Brain microvascular endothelial cell (primary cell): Measurements from ENCODE around the gene HMG20A.

ENCODE experiments used
- DNase-seq: peaks from one replicate; pipeline ENCODE4 v3.0.0-alpha.2; 2020
- H3K27ac ChIP-seq: fragments of 250-450 bp; sonication (Bioruptor Pico); 2 replicates; pipeline ENCODE4 v1.5.1; 2020; ENCODE audit warnings: mild to moderate bottlenecking, moderate library complexity
- H3K27me3 ChIP-seq: fragments of 250-450 bp; sonication (Bioruptor Pico); replicated peaks from 2 replicates; pipeline ENCODE4 v1.5.1; 2020; ENCODE audit warnings: mild to moderate bottlenecking
- H3K36me3 ChIP-seq: fragments of 250-450 bp; sonication (Bioruptor Pico); replicated peaks from 2 replicates; pipeline ENCODE4 v1.5.1; 2020; ENCODE audit warnings: mild to moderate bottlenecking
- H3K4me3 ChIP-seq: 2 replicates; pipeline ENCODE4 v1.5.1; 2011; ENCODE audit warnings: low read depth, mild to moderate bottlenecking, control low read depth, low read length, moderate library complexity
- CTCF ChIP-seq: IDR thresholded peaks from 2 replicates; pipeline ENCODE4 v1.5.1; 2011; ENCODE audit warnings: low read depth, mild to moderate bottlenecking, moderate library complexity, low read length, control low read depth, inconsistent platforms; ENCODE audit errors: missing control alignments
- in situ Hi-C: cut with HindIII; loops from 2 replicates; pipeline ENCODE4 v1.10.0; 2017; ENCODE audit warnings: low sequenced_read_pairs, low pct_ligation_motif_present

Gene HMG20A

GRCh38 chr15:77419836-77420609, 665 bp upstream of the HMG20A start, which contains the start of gene PEAK1:
Gene PEAK1 (minus strand): TSS chr15:77420104. CDS start chr15:77181926, 238,178 bp downstream.
- peak within 1 kb of the TSS; percentile 87 for H3K4me3 ChIP-seq
- peak within 1 kb of the TSS; percentile 94 for H3K27ac ChIP-seq
- in situ Hi-C loops = no loop called here
- no peak for TF ChIP-seq CTCF
- H3K36me3 ChIP-seq = peaks cover 2% of the 10 kb centered on the region
- DNase-seq = peak; percentile 98
- H3K27me3 ChIP-seq = no peaks in the 10 kb centered on the region

- in situ Hi-C loops = no loop called here
- no peak for DNase-seq
- peaks cover 2% of the 10 kb centered on the region for H3K36me3 ChIP-seq
- H3K4me3 ChIP-seq = peak overlapping the region; percentile 87
- TF ChIP-seq CTCF = no peak
- peak overlapping the region; percentile 94 for H3K27ac ChIP-seq
- H3K27me3 ChIP-seq = no peaks in the 10 kb centered on the region
These were observed 647 bp downstream of the HMG20A start for GRCh38 chr15:77421370-77421700.

- in situ Hi-C loops = no loop called here
These were observed 4.4 kb downstream of the HMG20A start for GRCh38 chr15:77425104-77425503.

GRCh38 chr15:77426377-77426776, 5.7 kb downstream of the HMG20A start:
- TF ChIP-seq CTCF = no peak
- Histone ChIP-seq H3K27me3 (no peaks in the 10 kb centered on the region), H3K27ac (no peak overlapping the region), H3K4me3 (no peak overlapping the region), H3K36me3 (no peaks in the 10 kb centered on the region)
- in situ Hi-C loops = no loop called here
- DNase-seq = no peak

More at GRCh38 chr15:77425104-77425503, 4.4 kb downstream of the HMG20A start:
- Histone ChIP-seq H3K27ac (no peak overlapping the region), H3K27me3 (no peaks in the 10 kb centered on the region), H3K36me3 (no peaks in the 10 kb centered on the region), H3K4me3 (no peak overlapping the region)
- no peak for TF ChIP-seq CTCF
- no peak for DNase-seq

GRCh38 chr15:77426871-77427270, 6.2 kb downstream of the HMG20A start:
- no peak overlapping the region for H3K4me3 ChIP-seq
- DNase-seq = no peak
- H3K27me3 ChIP-seq = no peaks in the 10 kb centered on the region
- H3K36me3 ChIP-seq = no peaks in the 10 kb centered on the region
- in situ Hi-C loops = no loop called here
- no peak for TF ChIP-seq CTCF
- no peak overlapping the region for H3K27ac ChIP-seq

GRCh38 chr15:77430213-77430612, 9.5 kb downstream of the HMG20A start:
- DNase-seq = no peak
- TF ChIP-seq CTCF = no peak
- in situ Hi-C loops = no loop called here

More at GRCh38 chr15:77430213-77430612, 9.5 kb downstream of the HMG20A start:
- Histone ChIP-seq H3K36me3 (no peaks in the 10 kb centered on the region), H3K27ac (no peak overlapping the region), H3K4me3 (no peak overlapping the region), H3K27me3 (no peaks in the 10 kb centered on the region)
